ENCODE data around the gene ALX4. TPM values are rescaled to one million over a fixed set of nuclear protein-coding genes. Genes with fewer than 3 reads are reported as not detected.
A peak's percentile ranks its signal among the peaks of the same experiment; 100 is the strongest.

ALX4 gene
- total and polyA plus RNA-seq, 2 of the 8 experiments (the other 6 are each of a cell fraction or from before 2014, with no cell fraction given) = not detected

GRCh38 chr11:44303401-44303938, 6.5 kb downstream of the ALX4 start:
- no peaks in the 10 kb centered on the region for H3K79me2 ChIP-seq (ENCODE audit: control insufficient read depth in 1 of 2, insufficient read depth in 2 of 2, low read length in 2 of 2)
- no peaks in the 10 kb centered on the region for H3K23me2 ChIP-seq (ENCODE audit: low read depth, low read length)
- no peak overlapping the region for H3K56ac ChIP-seq (replicated peaks; ENCODE audit: insufficient read length, low read depth, low read length)
- no peak overlapping the region for H2BK15ac ChIP-seq (ENCODE audit: low read length)
- peak overlapping the region in 1 of 4 experiments; percentile 44; a peak in 2 of 8 replicates for H3K4me3 ChIP-seq (ENCODE audit: extremely low read depth in 1 of 4, insufficient read depth in 2 of 4, low read depth in 3 of 4, low read length in 4 of 4)
- peak overlapping the region; percentile 59 to 62; a peak in 3 of 4 replicates for H3K4me2 ChIP-seq (ENCODE audit: insufficient read depth in 1 of 2, low read depth in 2 of 2, low read length in 2 of 2)
- DNase-seq (ENCODE audit: low read depth in 1 of 2, low spot score in 2 of 2) (no peak), FAIRE-seq (no peak)
- CTCF ChIA-PET (ENCODE audit: partially characterized antibody) = interaction anchor here (0.6 to 5.2 kb wide), 4 partner anchors 10 to 432 kb away, joined by 3 to 28 read pairs (median 6); no protein-coding TSS in a partner anchor
- H2BK5ac ChIP-seq (ENCODE audit: low read depth, low read length) = no peak overlapping the region
- H4K5ac ChIP-seq (ENCODE audit: insufficient read length, low read depth, low read length) = no peak overlapping the region
- no peak overlapping the region for H3K9ac ChIP-seq (replicated peaks in 1 of 4; ENCODE audit: extremely low read depth in 1 of 4, low read depth in 3 of 4, low read length in 3 of 4)
- H3K27me3 ChIP-seq (replicated peaks in 1 of 4; ENCODE audit: control insufficient read depth in 3 of 4, extremely low read depth in 1 of 4, insufficient read depth in 3 of 4, low read length in 3 of 4) = peaks cover 66 to 89% (median 82%) of the 10 kb centered on the region in 4 experiments
- no peaks in the 10 kb centered on the region for H3K36me3 ChIP-seq (ENCODE audit: control insufficient read depth in 2 of 4, insufficient read depth in 4 of 4, low read length in 3 of 4)
- no peak overlapping the region; the same call in 1 of the 2 replicates for H3K18ac ChIP-seq (ENCODE audit: extremely low read depth, low read length)
- H2BK120ac ChIP-seq (replicated peaks; ENCODE audit: low read depth, low read length) = no peak overlapping the region
- no peaks in the 10 kb centered on the region; a peak in 1 of 4 replicates for H3K9me3 ChIP-seq (ENCODE audit: insufficient read depth in 2 of 2, low read depth in 1 of 2, low read length in 1 of 2)
- no peak overlapping the region for H4K8ac ChIP-seq (ENCODE audit: extremely low read depth, insufficient read depth, low read length)
- H3K23ac ChIP-seq (ENCODE audit: insufficient read length) = no peak overlapping the region
- H3K4me1 ChIP-seq (replicated peaks in 1 of 4; ENCODE audit: control insufficient read depth in 3 of 4, insufficient read depth in 4 of 4, low read length in 3 of 4) = peaks cover 0 to 22% (median 15%) of the 10 kb centered on the region in 4 experiments; a peak in 6 of 7 replicates
- H2BK12ac ChIP-seq (ENCODE audit: low read depth, low read length) = no peak overlapping the region
- POLR2A ChIA-PET (ENCODE audit: partially characterized antibody) = interaction anchor here (6.7 kb wide), 1 partner anchor 15 kb away, joined by 47 read pairs; no protein-coding TSS in a partner anchor
- WGBS, 2 experiments (ENCODE audit: extremely low coverage in 1 of 2, insufficient coverage in 1 of 2, insufficient read length in 1 of 2, insufficient replicate concordance in 2 of 2, low coverage in 1 of 2, low lambda C conversion rate in 2 of 2, missing lambda C conversion rate in 1 of 2) = 7% methylated on average over 17 of the region's 28 CpGs; no CpG with 5 or more reads in 1 of the 2 experiments
- H3K4ac ChIP-seq (replicated peaks; ENCODE audit: insufficient read length, low read depth, low read length) = no peak overlapping the region
- no peaks in the 10 kb centered on the region for H3K79me1 ChIP-seq (ENCODE audit: low read depth, low read length)
- H2AFZ ChIP-seq (ENCODE audit: low read length) = no peak overlapping the region
- H3K27ac ChIP-seq (ENCODE audit: low read depth, low read length) = no peak overlapping the region
- H4K20me1 ChIP-seq (replicated peaks in 1 of 2; ENCODE audit: control insufficient read depth in 1 of 2, insufficient read depth in 2 of 2, low read length in 2 of 2) = peaks cover 9% of the 10 kb centered on the region in 2 experiments
- H2BK20ac ChIP-seq (ENCODE audit: low read length) = no peak overlapping the region
- H2AK5ac ChIP-seq (ENCODE audit: low read depth, low read length) = no peak overlapping the region
- no peak overlapping the region for H4K91ac ChIP-seq (replicated peaks; ENCODE audit: insufficient read length, low read length)
- no peak overlapping the region for H3K14ac ChIP-seq (ENCODE audit: insufficient read length)
- TF ChIP-seq CHD1 (IDR thresholded peaks at IDR 0.05; ENCODE audit: low read depth, low read length) (no peak), BRCA1 (IDR thresholded peaks at IDR 0.05; ENCODE audit: low read depth, low read length) (no peak), MAX (IDR thresholded peaks at IDR 0.05) (no peak), ATF3 (IDR thresholded peaks at IDR 0.05; ENCODE audit: insufficient read depth, low read depth, low read length) (no peak), RNF2 (IDR thresholded peaks at IDR 0.05; ENCODE audit: borderline replicate concordance, low read depth, low read length, missing control alignments, poor library complexity, severe bottlenecking) (no peak), USF2 (IDR thresholded peaks at IDR 0.05; ENCODE audit: low read length) (no peak), RFX5 (IDR thresholded peaks at IDR 0.05; ENCODE audit: borderline replicate concordance, low read depth, low read length) (no peak), POLR2AphosphoS5 (IDR thresholded peaks at IDR 0.05; ENCODE audit: low read depth, low read length) (no peak), ATF2 (IDR thresholded peaks at IDR 0.05; ENCODE audit: low read length) (no peak)
